Neural progenitor cell (in vitro differentiated cells): ENCODE data around the gene PRM1. TPM values are rescaled to one million over a fixed set of nuclear protein-coding genes. Genes with fewer than 3 reads are reported as not detected.

ENCODE experiments used
- DNase-seq: peaks from one replicate; pipeline ENCODE4 v3.0.0-alpha.2; 2016; ENCODE audit warnings: low spot score
- H2AFZ ChIP-seq: fragments of 200-600 bp; sonication (generic); replicated peaks from 2 replicates; pipeline ENCODE4 v1.6.1; 2016; ENCODE audit warnings: antibody characterized with exemption
- H3F3A ChIP-seq: fragments of 200-600 bp; sonication (generic); 2 replicates; pipeline ENCODE4 v1.6.1; 2016; ENCODE audit warnings: antibody characterized with exemption, low read depth
- H3K27ac ChIP-seq: fragments of 200-600 bp; sonication (generic); 2 replicates; pipeline ENCODE4 v1.5.1; 2016; ENCODE audit warnings: mild to moderate bottlenecking
- H3K27me3 ChIP-seq: fragments of 200-600 bp; sonication (generic); 2 replicates; pipeline ENCODE4 v1.6.1; 2016; ENCODE audit warnings: mild to moderate bottlenecking, moderate library complexity
- H3K36me3 ChIP-seq: fragments of 200-600 bp; sonication (generic); 2 replicates; pipeline ENCODE4 v1.5.1; 2016
- H3K4me1 ChIP-seq: fragments of 200-600 bp; sonication (generic); 2 replicates; pipeline ENCODE4 v1.6.1; 2016; ENCODE audit warnings: mixed run types
- H3K4me2 ChIP-seq: fragments of 200-600 bp; sonication (generic); 2 replicates; pipeline ENCODE4 v1.6.1; 2016
- H3K4me3 ChIP-seq: fragments of 200-600 bp; sonication (generic); 2 replicates; pipeline ENCODE4 v1.5.1; 2016
- H3K79me2 ChIP-seq: fragments of 200-600 bp; sonication (generic); 2 replicates; pipeline ENCODE4 v1.6.1; 2016; ENCODE audit warnings: low read depth
- H3K9ac ChIP-seq: fragments of 200-600 bp; sonication (generic); 2 replicates; pipeline ENCODE4 v1.6.1; 2016
- H3K9me3 ChIP-seq: fragments of 200-600 bp; sonication (generic); 2 replicates; pipeline ENCODE4 v1.5.1; 2016; ENCODE audit warnings: low read depth
- H4K20me1 ChIP-seq: fragments of 200-600 bp; sonication (generic); 2 replicates; pipeline ENCODE4 v1.6.1; 2016; ENCODE audit warnings: low read depth
- H3K27ac Mint-ChIP-seq: 3 replicates; pipeline ENCODE4 v1.8.0; 2021; ENCODE audit warnings: mixed read lengths
- H3K27me3 Mint-ChIP-seq: 2 replicates; pipeline ENCODE4 v1.8.0; 2022; ENCODE audit warnings: low read depth, mild to moderate bottlenecking, inconsistent platforms, moderate library complexity, mixed read lengths; ENCODE audit not compliant: insufficient read depth
- H3K36me3 Mint-ChIP-seq: 3 replicates; pipeline ENCODE4 v1.8.0; 2021; ENCODE audit warnings: mixed read lengths
- H3K4me1 Mint-ChIP-seq: 3 replicates; pipeline ENCODE4 v1.8.0; 2021; ENCODE audit warnings: mixed read lengths
- H3K4me3 Mint-ChIP-seq: 3 replicates; pipeline ENCODE4 v1.8.0; 2021; ENCODE audit warnings: mild to moderate bottlenecking, moderate library complexity, mixed read lengths
- H3K9me3 Mint-ChIP-seq: 3 replicates; pipeline ENCODE4 v1.8.0; 2020; ENCODE audit warnings: mixed read lengths
- CTCF ChIP-seq: fragments of 200-600 bp; sonication (generic); IDR thresholded peaks from 2 replicates; pipeline ENCODE4 v1.5.1; 2017; ENCODE audit warnings: antibody characterized with exemption, mild to moderate bottlenecking
- EZH2 ChIP-seq: fragments of 200-600 bp; sonication (generic); IDR thresholded peaks from 2 replicates; pipeline ENCODE4 v1.6.1; 2017; ENCODE audit warnings: antibody characterized with exemption, mild to moderate bottlenecking, moderate library complexity
- EZH2phosphoT487 ChIP-seq: fragments of 200-600 bp; sonication (generic); IDR thresholded peaks from 2 replicates; pipeline ENCODE4 v1.6.1; 2017; ENCODE audit warnings: antibody characterized with exemption
- total RNA-seq: library from RNA; depleted of rRNA; stranded (reverse); fragments of >200 nt; gene quantifications from 2 replicates; pipeline ENCODE4 v1.2.3, GENCODE V29; 2015; ENCODE audit warnings: low replicate concordance

Gene PRM1
- total RNA-seq, 1 donor from 2014 or later: not detected

GRCh38 chr16:11298143-11298900 lies 17.2 kb upstream of the PRM1 start:
- Histone ChIP-seq H3K27me3 (no peaks in the 10 kb centered on the region), H4K20me1 (no peaks in the 10 kb centered on the region), H3F3A (no peaks in the 10 kb centered on the region), H3K79me2 (no peaks in the 10 kb centered on the region), H3K4me2 (no peak overlapping the region), H3K9ac (no peak overlapping the region), H3K4me1 (peaks cover 8% of the 10 kb centered on the region), H3K9me3 (no peaks in the 10 kb centered on the region), H3K36me3 (no peaks in the 10 kb centered on the region), H3K4me3 (no peak overlapping the region), H3K27ac (no peak overlapping the region), H2AFZ (no peak overlapping the region)
- no peak for DNase-seq
- TF ChIP-seq EZH2 (no peak), CTCF (no peak), EZH2phosphoT487 (no peak)
- Mint-ChIP-seq H3K9me3 (no peaks in the 10 kb centered on the region), H3K4me1 (peaks cover 30% of the 10 kb centered on the region), H3K27me3 (peaks cover 7% of the 10 kb centered on the region), H3K36me3 (no peaks in the 10 kb centered on the region), H3K27ac (no peak overlapping the region), H3K4me3 (peak overlapping the region; percentile 56)

DNA sequence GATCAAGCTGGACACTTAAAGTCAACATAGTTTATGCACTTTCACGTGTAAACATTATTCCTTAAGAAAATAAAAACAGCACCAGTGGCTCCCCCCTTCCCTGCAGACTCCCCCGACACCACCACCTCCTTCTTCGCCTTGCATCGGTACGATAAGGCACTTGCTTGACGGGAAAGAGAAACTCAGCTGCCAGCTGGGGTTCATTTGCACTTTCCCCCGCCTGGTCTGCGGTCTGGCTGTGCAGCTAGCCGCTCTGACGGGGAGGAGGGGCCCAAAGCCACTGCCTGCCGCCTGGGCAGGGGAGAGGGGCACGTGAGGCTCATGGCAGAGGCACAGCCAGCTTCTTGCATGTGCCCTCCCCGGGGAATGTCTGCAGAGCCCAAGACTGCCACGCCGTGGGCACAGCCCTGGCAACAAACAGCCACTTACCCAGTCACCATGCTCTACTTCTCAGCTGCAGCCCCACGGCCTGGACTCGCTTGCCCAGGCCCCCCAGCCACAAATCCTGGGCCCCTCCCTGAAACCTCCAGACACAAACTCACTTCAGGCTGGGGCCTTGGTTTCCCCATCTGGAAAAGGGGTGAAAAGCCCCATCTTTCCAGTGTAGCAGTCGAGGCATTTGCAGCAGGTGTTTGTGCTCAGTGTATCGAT lies 16.5 kb upstream of the PRM1 start:
- peaks cover 8% of the 10 kb centered on the region for H3K4me1 ChIP-seq
- Mint-ChIP-seq H3K36me3 (no peaks in the 10 kb centered on the region), H3K27ac (no peak overlapping the region), H3K4me1 (peaks cover 30% of the 10 kb centered on the region), H3K9me3 (no peaks in the 10 kb centered on the region), H3K27me3 (peaks cover 5% of the 10 kb centered on the region), H3K4me3 (no peak overlapping the region)
- H3K79me2 ChIP-seq: no peaks in the 10 kb centered on the region
- H3K27ac ChIP-seq: no peak overlapping the region
- peak; percentile 53 for DNase-seq
- no peaks in the 10 kb centered on the region for H3K9me3 ChIP-seq
- peak overlapping the region; percentile 4 for H3K4me2 ChIP-seq
- no peak for TF ChIP-seq CTCF
- TF ChIP-seq EZH2: no peak
- no peak for TF ChIP-seq EZH2phosphoT487
- H4K20me1 ChIP-seq: no peaks in the 10 kb centered on the region
- H3K36me3 ChIP-seq: no peaks in the 10 kb centered on the region
- H2AFZ ChIP-seq: peak overlapping the region; percentile 37
- H3F3A ChIP-seq: no peaks in the 10 kb centered on the region
- H3K27me3 ChIP-seq: no peaks in the 10 kb centered on the region
- no peak overlapping the region for H3K9ac ChIP-seq
- H3K4me3 ChIP-seq: no peak overlapping the region

DNA sequence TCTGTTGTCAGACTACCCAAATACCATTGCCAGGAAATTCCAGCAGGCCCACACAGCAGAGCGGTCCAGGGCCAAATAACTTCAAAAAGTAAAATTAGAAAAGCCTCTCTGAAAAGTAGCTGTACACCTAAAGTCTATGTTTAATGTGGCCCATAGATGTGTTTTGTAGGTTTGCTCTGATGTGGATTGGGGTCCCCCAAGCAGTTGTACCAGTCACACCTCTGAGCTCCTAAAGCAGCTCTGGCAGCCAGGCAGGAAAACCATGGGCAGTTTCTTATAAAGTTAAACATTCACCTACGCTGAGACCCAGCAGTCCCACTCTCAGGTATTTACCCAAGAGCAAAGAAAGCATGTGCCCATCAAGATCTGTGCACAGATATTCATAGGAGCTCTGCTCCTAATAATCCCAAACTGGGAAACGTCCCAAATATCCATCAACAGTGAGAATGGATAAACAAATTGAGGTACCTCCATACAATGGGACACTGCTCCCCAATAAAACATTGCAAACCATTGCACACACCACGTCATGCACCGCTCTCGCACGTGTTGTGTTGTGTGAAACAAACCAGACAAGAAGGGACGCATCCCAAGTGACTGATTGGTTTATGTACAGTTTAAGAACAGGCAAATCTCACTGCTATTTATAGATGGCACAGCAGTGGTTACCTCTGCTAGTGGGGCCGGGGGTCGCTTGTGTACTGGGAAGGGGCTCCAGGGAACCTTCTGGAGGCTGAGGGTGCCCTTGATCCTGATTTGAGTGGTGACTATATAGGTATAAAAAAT lies 15.8 kb upstream of the PRM1 start:
- Histone ChIP-seq H3K27ac (no peak overlapping the region), H3K36me3 (no peaks in the 10 kb centered on the region), H3K4me2 (peak overlapping the region; percentile 4), H3K79me2 (no peaks in the 10 kb centered on the region), H4K20me1 (no peaks in the 10 kb centered on the region), H3K4me3 (no peak overlapping the region), H3K9ac (no peak overlapping the region), H3K27me3 (no peaks in the 10 kb centered on the region), H2AFZ (no peak overlapping the region), H3F3A (peaks cover 2% of the 10 kb centered on the region), H3K9me3 (no peaks in the 10 kb centered on the region), H3K4me1 (peaks cover 8% of the 10 kb centered on the region)
- peaks cover 5% of the 10 kb centered on the region for H3K27me3 Mint-ChIP-seq
- no peak overlapping the region for H3K27ac Mint-ChIP-seq
- no peak overlapping the region for H3K4me3 Mint-ChIP-seq
- H3K9me3 Mint-ChIP-seq: no peaks in the 10 kb centered on the region
- DNase-seq: no peak
- H3K36me3 Mint-ChIP-seq: no peaks in the 10 kb centered on the region
- TF ChIP-seq EZH2phosphoT487: no peak
- no peak for TF ChIP-seq EZH2
- no peak for TF ChIP-seq CTCF
- H3K4me1 Mint-ChIP-seq: peaks cover 34% of the 10 kb centered on the region
